ENCODE results near the gene NOA1. TPM values are rescaled to one million over a fixed set of nuclear protein-coding genes. Genes with fewer than 3 reads are reported as not detected.

NOA1 gene
- total and polyA plus RNA-seq, 2 donors (not counting 3 experiments of a cell fraction or from before 2014, with no cell fraction given), result 13.9 to 17.1 TPM

GRCh38 chr4:56973336-56973735, 4.1 kb downstream of the NOA1 start:
- H3K27ac ChIP-seq (ENCODE audit: insufficient read depth, low read depth, low read length), result no peak overlapping the region
- peaks cover 7 to 16% of the 10 kb centered on the region in 2 experiments for H3K36me3 ChIP-seq (ENCODE audit: control insufficient read depth in 2 of 2, extremely low read depth in 1 of 2, insufficient read depth in 2 of 2, low read length in 2 of 2)
- H3K4me2 ChIP-seq (ENCODE audit: insufficient read depth, low read length), result no peak overlapping the region
- DNase-seq (ENCODE audit: low read depth, low spot score), result no peak
- no peak for FAIRE-seq
- dilution Hi-C loops (cut with MboI; ENCODE audit: extremely low pct_ligation_motif_present, low sequenced_read_pairs) (no loop called here), intact Hi-C loops (cut with micrococcal nuclease) (no loop called here)
- no peak overlapping the region for H2AFZ ChIP-seq (ENCODE audit: low read depth, low read length)
- H3K4me3 ChIP-seq (replicated peaks in 1 of 3; ENCODE audit: insufficient read depth in 1 of 3, low read depth in 1 of 3, low read length in 3 of 3), result no peak overlapping the region
- no peaks in the 10 kb centered on the region for H3K9me3 ChIP-seq (replicated peaks; ENCODE audit: control insufficient read depth, insufficient read depth, low read length)
- no TSS peak for BruUV-seq (replicated peaks)
- no peaks in the 10 kb centered on the region for H3K9me1 ChIP-seq (replicated peaks; ENCODE audit: control insufficient read depth, extremely low read depth, insufficient read depth, low read length)
- TF ChIP-seq JUN (IDR thresholded peaks at IDR 0.05; ENCODE audit: borderline replicate concordance, insufficient read depth, insufficient read length, low read depth) (no peak), GATA2 (IDR thresholded peaks at IDR 0.05; ENCODE audit: insufficient read depth, insufficient read length, low read depth, low read length) (no peak), POLR2A (IDR thresholded peaks at IDR 0.05; ENCODE audit: low read depth, low read length) (no peak), FOS (IDR thresholded peaks at IDR 0.05; ENCODE audit: borderline replicate concordance, insufficient read depth, low read length) (no peak)
- TF ChIP-seq, protein P1, sequence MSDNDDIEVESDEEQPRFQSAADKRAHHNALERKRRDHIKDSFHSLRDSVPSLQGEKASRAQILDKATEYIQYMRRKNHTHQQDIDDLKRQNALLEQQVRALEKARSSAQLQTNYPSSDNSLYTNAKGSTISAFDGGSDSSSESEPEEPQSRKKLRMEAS (IDR thresholded peaks at IDR 0.05; ENCODE audit: insufficient read depth, insufficient read length), result no peak
- no peaks in the 10 kb centered on the region for H4K20me1 ChIP-seq (replicated peaks; ENCODE audit: control insufficient read depth, extremely low read depth, insufficient read depth, low read length)
- H3K79me2 ChIP-seq (ENCODE audit: control insufficient read depth, insufficient read depth, low read length), result peaks cover 25% of the 10 kb centered on the region
- peaks cover 2% of the 10 kb centered on the region for H3K4me1 ChIP-seq (ENCODE audit: control insufficient read depth, extremely low read depth, insufficient read depth, low read length)
- ChIA-PET CTCF (no interaction called here), POLR2A (no interaction called here)
- no peaks in the 10 kb centered on the region for H3K27me3 ChIP-seq (ENCODE audit: control insufficient read depth in 2 of 2, insufficient read depth in 2 of 2, low read length in 2 of 2)
- H3K9ac ChIP-seq (replicated peaks; ENCODE audit: extremely low read depth, insufficient read depth, low read length), result no peak overlapping the region

GRCh38 chr4:56972809-56973208, 4.6 kb downstream of the NOA1 start:
- H3K9me3 ChIP-seq (replicated peaks; ENCODE audit: control insufficient read depth, insufficient read depth, low read length), result no peaks in the 10 kb centered on the region
- H3K36me3 ChIP-seq (ENCODE audit: control insufficient read depth in 2 of 2, extremely low read depth in 1 of 2, insufficient read depth in 2 of 2, low read length in 2 of 2), result peaks cover 7 to 16% of the 10 kb centered on the region in 2 experiments
- no TSS peak for BruUV-seq (replicated peaks)

More at GRCh38 chr4:56972809-56973208, 4.6 kb downstream of the NOA1 start:
- Histone ChIP-seq H3K9me1 (replicated peaks; ENCODE audit: control insufficient read depth, extremely low read depth, insufficient read depth, low read length) (no peaks in the 10 kb centered on the region), H3K4me1 (ENCODE audit: control insufficient read depth, extremely low read depth, insufficient read depth, low read length) (peaks cover 2% of the 10 kb centered on the region), H3K4me2 (ENCODE audit: insufficient read depth, low read length) (no peak overlapping the region), H4K20me1 (replicated peaks; ENCODE audit: control insufficient read depth, extremely low read depth, insufficient read depth, low read length) (no peaks in the 10 kb centered on the region), H3K27ac (ENCODE audit: insufficient read depth, low read depth, low read length) (no peak overlapping the region), H3K4me3 (replicated peaks in 1 of 3; ENCODE audit: insufficient read depth in 1 of 3, low read depth in 1 of 3, low read length in 3 of 3) (no peak overlapping the region), H3K9ac (replicated peaks; ENCODE audit: extremely low read depth, insufficient read depth, low read length) (no peak overlapping the region), H3K27me3 (ENCODE audit: control insufficient read depth in 2 of 2, insufficient read depth in 2 of 2, low read length in 2 of 2) (no peaks in the 10 kb centered on the region), H3K79me2 (ENCODE audit: control insufficient read depth, insufficient read depth, low read length) (peaks cover 25% of the 10 kb centered on the region), H2AFZ (ENCODE audit: low read depth, low read length) (no peak overlapping the region)
- TF ChIP-seq FOS (IDR thresholded peaks at IDR 0.05; ENCODE audit: borderline replicate concordance, insufficient read depth, low read length) (no peak), EZH2 (IDR thresholded peaks at IDR 0.05; ENCODE audit: borderline replicate concordance, low read depth, low read length, severe bottlenecking) (no peak), POLR2AphosphoS5 (IDR thresholded peaks at IDR 0.05; ENCODE audit: insufficient read depth, low read depth, low read length) (no peak), GATA2 (IDR thresholded peaks at IDR 0.05; ENCODE audit: insufficient read depth, insufficient read length, low read depth, low read length) (no peak), JUN (IDR thresholded peaks at IDR 0.05; ENCODE audit: borderline replicate concordance, insufficient read depth, insufficient read length, low read depth) (no peak), MYC (IDR thresholded peaks at IDR 0.05; ENCODE audit: low read depth, low read length) (no peak), POLR2A (IDR thresholded peaks at IDR 0.05; ENCODE audit: low read depth, low read length) (no peak)
- TF ChIP-seq, protein P1 (IDR thresholded peaks at IDR 0.05; ENCODE audit: insufficient read depth, insufficient read length), result no peak
- TF ChIP-seq, protein P2, sequence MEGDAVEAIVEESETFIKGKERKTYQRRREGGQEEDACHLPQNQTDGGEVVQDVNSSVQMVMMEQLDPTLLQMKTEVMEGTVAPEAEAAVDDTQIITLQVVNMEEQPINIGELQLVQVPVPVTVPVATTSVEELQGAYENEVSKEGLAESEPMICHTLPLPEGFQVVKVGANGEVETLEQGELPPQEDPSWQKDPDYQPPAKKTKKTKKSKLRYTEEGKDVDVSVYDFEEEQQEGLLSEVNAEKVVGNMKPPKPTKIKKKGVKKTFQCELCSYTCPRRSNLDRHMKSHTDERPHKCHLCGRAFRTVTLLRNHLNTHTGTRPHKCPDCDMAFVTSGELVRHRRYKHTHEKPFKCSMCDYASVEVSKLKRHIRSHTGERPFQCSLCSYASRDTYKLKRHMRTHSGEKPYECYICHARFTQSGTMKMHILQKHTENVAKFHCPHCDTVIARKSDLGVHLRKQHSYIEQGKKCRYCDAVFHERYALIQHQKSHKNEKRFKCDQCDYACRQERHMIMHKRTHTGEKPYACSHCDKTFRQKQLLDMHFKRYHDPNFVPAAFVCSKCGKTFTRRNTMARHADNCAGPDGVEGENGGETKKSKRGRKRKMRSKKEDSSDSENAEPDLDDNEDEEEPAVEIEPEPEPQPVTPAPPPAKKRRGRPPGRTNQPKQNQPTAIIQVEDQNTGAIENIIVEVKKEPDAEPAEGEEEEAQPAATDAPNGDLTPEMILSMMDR (IDR thresholded peaks at IDR 0.05; ENCODE audit: extremely low read depth in 1 of 2, insufficient read depth in 1 of 2, low read depth in 1 of 2, low read length in 2 of 2), result no peak
- intact Hi-C loops (cut with micrococcal nuclease), result no loop called here
- ChIA-PET CTCF (no interaction called here), POLR2A (no interaction called here)
- no peak for DNase-seq (ENCODE audit: low read depth, low spot score)
- no peak for FAIRE-seq
- dilution Hi-C loops (cut with MboI; ENCODE audit: extremely low pct_ligation_motif_present, low sequenced_read_pairs), result no loop called here

All from endothelial cell of umbilical vein (primary cell).